ENCODE results near the gene ATP5F1E. TPM values are rescaled to one million over a fixed set of nuclear protein-coding genes. Genes with fewer than 3 reads are reported as not detected.

Gene ATP5F1E
- 132 TPM for total RNA-seq
- long read RNA-seq, transcript ATP5F1E-201 (3 exons, 3,665 nt) = major isoform, 359 of 365 reads
- long read RNA-seq, partial matches to known transcripts = 4 of 365 reads
- long read RNA-seq, other reads (novel, unspliced or antisense) = 1 of 365 reads

DNA sequence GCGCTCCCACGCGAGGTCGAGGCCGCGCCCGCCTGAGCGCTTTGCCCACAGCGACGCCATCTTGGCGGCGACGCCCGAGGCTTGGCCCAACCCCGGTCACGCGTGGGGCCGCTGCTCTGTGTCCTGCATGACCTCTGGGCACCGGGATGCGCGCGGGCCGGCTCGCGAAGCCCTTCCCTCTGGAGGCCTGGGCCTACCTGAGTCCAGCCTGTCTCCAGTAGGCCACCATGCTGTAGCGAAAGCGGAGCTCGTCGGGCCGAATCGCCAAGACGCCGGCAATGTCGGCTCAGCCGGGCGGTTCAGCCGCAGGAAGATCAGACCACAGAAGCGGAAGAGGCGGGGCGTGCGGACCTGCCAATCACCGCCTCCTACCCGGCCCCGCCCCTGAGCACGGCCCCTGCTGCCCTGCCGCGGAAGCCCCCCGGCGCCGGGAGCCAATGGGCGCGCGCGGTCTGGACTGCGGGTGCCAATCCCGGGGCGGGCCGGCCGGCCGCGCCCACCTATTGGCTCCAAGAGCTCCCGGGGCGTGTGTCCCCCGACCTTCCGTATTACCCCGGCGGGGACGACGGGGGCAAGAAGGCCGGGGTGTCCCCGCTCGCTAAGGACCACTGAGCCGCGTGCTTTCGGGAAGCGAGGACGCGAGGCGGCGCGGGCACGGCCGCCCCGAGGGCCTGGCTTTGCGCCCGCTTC, at the start of gene ATP5F1E:
TSS of gene ATP5F1E (minus strand) at position 313 of the 690 bp plus-strand sequence. CDS start at position 229, 84 bp downstream.
- peak; percentile 98 for DNase-seq (ENCODE audit: missing footprints)
- intact Hi-C loops (cut with DNase I) = loop anchor here (2.0 kb wide), 1 partner anchor 141 kb away; no protein-coding TSS in a partner anchor
- peak; percentile 100 for ATAC-seq

DNA sequence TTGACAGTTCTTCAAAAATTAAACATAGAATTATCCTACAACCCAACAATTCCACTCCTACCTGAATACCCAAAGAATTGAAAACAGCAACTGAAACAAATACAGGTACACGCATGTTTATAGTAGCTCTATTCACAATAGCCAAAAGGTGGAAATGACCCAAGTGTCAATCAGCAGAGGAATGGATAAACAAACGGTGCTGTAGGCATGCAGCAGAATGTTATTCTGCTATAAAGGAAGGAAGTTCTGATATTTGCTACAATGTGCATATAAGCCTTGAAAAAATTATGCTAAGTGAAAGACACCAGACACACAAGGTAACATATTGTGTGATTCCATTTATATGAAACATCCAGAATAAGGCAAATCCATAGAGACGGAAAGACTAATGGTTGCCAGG, 48.9 kb upstream of the ATP5F1E start:
- intact Hi-C loops (cut with DNase I) = loop anchor here (10.0 kb wide), 2 partner anchors 64 to 324 kb away; no protein-coding TSS in a partner anchor
- DNase-seq (ENCODE audit: missing footprints) = no peak
- no peak for ATAC-seq

DNA sequence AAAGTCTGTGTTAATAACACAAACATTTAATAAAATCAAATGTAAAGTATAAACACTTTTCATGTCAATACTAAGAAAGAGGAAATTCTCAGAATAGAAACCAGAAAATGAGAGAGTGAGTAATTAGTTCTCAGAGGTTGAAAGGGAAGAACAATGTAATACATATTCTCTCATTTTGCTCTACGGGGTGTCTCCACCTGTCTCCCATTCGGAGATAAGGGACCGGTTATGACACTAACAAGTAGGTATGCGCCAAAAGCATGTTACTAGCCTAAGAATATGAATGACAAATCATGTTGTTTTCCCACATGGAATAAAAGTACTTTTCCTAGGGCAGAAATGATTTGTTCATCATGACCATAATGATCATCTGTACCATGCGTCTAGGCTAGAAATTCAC, 46.1 kb upstream of the ATP5F1E start:
- ATAC-seq = no peak
- intact Hi-C loops (cut with DNase I) = loop anchor here (10.0 kb wide), 1 partner anchor 203 kb away; no protein-coding TSS in a partner anchor

DNA sequence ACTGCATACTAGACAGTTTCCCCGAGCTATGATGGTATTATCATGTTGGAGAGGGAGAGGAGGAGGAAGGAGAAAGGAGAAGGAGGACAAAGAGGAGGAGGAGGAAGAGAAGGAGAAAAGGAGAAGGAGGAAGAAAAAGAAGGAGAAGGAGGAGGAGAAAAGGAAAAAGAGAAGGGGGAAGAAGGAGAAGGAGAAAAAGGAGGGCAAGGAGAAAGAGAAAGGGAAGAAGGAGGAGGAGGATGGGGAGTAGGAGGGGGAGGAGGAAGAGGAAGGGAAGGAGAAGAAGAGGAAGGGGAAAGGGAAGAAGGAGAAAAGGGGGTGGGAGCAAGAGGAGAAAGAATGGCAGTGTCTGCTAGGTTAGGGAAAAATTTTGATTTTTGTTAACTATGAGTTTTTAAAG, 45.6 kb upstream of the ATP5F1E start:
- intact Hi-C loops (cut with DNase I) = loop anchor here (10.0 kb wide), 1 partner anchor 203 kb away; no protein-coding TSS in a partner anchor
- DNase-seq (ENCODE audit: missing footprints) = no peak
- no peak for ATAC-seq

More for the DNA sequence above, 46.1 kb upstream of the ATP5F1E start:
- DNase-seq (ENCODE audit: missing footprints) = no peak

DNA sequence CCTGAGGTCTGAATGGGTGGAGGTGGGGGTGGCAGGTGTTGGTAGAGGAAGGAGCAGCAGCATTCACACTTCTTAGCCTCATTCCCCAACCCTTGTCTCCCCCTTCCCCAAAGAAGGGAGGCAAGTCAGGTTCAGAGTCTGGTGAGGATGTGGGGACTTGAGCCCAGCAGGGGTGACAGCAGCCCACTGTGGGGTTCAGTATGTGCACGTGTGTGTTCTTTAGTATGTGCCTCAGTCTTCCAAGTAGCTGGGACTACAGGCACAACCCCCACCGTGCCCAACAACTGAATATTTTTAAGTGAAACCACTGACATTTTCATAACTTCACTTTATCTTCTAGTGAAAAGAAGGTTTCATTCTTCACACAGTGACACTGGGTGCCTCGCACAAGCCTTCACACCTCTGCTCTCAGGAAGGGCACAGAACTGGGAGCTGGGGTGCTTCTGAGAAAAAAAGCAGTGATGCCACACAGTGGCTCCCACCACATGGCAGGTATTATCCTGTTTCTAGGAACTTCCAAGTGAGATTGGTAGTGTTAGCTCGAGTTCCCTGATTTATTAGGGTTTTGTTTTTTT, 43.9 kb upstream of the ATP5F1E start:
- no peak for ATAC-seq
- DNase-seq (ENCODE audit: missing footprints) = no peak
- intact Hi-C loops (cut with DNase I) = loop anchor here (10.0 kb wide), 1 partner anchor 201 kb away; no protein-coding TSS in a partner anchor

DNA sequence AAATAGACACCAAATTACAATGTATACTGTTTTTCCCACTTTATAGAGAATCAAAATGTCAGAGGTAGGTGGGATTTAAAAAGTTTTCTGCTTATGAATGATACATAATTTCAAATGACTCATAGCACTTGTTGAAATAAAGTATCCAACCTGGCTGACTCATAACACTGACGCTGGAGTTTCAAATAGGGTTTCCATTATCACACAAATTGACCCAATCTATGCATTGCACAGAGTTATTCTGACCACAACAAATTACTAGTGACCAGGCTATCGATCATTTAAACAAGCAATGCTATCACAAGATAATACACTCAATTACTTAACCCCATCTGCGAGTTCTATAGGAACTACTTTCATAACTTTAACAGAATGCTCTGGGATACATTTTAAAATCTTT, 42.3 kb upstream of the ATP5F1E start:
- ATAC-seq (no peak), DNase-seq (ENCODE audit: missing footprints) (no peak)
- intact Hi-C loops (cut with DNase I) = loop anchor here (10.0 kb wide), 1 partner anchor 200 kb away; no protein-coding TSS in a partner anchor

DNA sequence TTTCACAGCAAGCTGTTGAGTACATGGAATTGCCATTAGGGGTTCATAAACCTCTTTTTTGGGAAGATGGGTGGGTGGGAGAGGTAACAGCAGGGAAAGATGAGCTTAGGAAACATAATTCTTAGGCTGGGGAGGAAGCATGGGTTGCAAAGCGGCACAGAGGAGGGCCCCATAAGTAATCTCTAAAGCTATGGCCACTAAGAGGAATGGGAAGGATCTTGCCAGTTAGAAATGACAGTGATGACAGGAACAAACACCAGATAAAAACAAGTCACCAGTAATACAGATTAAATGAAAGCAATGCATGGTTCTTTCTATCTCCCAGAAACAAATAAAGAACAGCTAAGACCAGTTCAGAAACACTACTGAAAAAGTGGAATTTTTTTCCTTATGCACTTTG, 41.4 kb upstream of the ATP5F1E start:
- intact Hi-C loops (cut with DNase I) = loop anchor here (10.0 kb wide), 1 partner anchor 199 kb away; no protein-coding TSS in a partner anchor
- no peak for ATAC-seq
- no peak for DNase-seq (ENCODE audit: missing footprints)

DNA sequence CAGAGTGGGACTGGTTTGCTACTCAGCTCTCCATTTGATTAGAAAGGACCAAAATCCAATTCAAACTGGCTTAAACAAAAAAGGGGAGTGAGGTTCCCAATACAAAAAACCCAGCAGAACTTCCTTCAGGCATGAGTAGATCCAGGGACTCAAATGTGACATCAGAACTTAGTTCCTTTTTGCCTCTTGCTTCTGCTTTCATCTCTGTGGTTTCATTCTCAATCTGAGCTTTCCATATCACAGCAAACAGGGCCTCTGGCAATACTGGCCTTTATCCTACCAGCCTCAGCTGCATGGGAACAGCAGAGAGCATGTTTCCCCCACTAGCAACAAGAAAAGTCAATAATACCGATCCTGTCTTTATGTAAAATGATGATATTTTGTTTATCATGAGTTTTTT, 39.1 kb upstream of the ATP5F1E start:
- ATAC-seq (no peak), DNase-seq (ENCODE audit: missing footprints) (no peak)
- intact Hi-C loops (cut with DNase I) = loop anchor here (10.0 kb wide), 1 partner anchor 196 kb away; no protein-coding TSS in a partner anchor

DNA sequence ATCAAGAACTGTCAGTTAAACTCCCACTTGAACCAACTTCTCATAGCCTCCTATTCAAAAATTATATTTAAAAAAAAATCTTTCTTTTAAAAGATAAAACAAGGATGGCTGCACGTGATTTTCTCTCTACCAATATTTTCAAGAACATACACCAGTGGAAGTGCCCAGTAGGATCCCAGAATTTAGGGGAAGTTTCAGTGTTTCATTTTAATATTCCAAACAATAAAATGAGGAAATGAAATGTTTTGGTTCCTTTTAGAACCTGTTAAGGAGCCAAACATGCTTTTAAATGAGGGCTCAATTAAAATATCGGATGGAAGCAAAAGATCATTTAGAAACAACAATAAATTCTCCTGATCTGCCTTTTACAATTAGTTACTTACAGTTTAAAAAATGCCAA, 36.9 kb upstream of the ATP5F1E start:
- ATAC-seq (no peak), DNase-seq (ENCODE audit: missing footprints) (no peak)
- intact Hi-C loops (cut with DNase I) = no loop called here

DNA sequence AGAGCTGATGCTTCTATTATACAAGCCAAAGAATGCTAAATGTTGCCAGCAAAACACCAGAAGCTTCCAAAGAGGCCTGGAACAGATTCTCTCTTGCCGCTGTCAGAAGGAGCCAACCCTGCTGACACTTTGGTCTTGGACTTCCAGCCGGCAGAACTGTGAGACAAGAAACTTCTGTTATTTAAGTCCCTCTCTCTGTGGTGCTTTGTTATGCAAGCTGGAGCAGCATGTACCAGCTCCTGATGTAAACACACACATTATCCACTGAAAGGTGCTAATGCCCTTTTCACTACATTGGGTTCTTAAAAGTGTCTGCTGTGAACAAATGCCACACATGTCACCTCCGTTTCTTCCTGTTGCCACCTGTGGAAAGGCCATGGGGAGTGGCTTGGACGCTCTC, 36.4 kb upstream of the ATP5F1E start:
- DNase-seq (ENCODE audit: missing footprints) = no peak
- no peak for ATAC-seq
- intact Hi-C loops (cut with DNase I) = no loop called here

DNA sequence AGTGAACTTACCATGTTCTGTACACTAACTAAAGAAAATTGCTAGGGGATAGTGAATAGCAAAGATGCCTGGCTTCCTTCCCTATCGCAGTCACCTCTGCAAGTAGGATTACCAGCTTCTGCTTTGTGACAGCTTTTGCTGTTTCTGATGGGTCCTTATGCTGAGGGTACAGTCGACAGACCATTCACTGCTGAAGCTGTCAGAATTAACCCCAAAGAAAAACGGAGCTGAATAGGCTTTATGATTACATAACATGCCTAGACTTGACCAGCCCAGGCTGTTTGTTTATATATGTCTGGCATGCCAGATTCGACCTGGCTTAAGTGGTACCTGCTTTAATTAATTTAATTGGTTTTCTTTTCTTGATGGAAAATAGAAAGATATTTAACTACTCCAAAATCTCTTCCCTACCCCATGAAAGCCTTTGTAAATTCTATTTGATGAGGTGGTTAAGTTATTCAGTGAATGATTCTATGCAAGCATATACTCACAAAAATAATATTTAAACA, 32.1 kb upstream of the ATP5F1E start:
- intact Hi-C loops (cut with DNase I) = no loop called here
- DNase-seq (ENCODE audit: missing footprints) (no peak), ATAC-seq (no peak)

DNA sequence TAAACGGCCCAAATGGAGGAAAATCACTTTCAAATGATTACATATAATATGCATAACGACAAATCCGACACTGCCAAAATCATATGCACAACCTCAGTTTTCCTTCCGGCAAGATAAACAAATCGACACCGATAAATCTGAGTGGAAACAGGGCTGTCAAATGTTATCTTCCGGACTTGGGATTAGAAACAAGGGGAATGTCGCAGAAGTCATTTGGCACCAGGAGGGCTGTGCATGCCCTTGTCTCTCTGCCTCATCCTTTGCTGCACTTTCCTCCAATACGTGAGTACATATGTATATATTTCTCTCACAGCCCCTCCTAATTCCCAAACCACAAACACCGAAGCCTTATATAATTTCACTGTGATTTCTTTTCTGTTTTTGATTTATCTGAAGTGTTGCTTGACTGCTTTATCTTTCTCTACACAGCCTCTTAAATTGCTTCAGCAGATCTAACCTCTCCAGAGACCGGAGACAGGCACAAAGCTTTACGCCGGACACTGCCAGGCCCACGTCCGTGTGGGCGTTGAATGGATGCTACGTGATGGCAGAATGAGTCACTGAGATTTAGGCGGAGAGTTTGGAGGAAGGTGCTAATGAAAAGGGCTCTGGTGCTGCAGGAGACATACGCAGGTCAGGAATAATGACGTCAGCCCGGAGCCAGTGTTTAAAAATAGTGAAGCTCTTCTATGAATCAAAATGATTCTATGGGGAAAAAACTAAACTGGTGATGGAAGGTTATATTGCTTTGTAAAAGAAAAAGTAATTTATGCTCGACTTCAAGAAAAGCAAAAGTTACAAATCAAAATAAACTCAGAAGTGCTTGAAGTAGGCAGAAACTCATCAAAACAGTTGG, 31.5 kb upstream of the ATP5F1E start:
- ATAC-seq (peak; percentile 78), DNase-seq (ENCODE audit: missing footprints) (no peak)
- intact Hi-C loops (cut with DNase I) = no loop called here

DNA sequence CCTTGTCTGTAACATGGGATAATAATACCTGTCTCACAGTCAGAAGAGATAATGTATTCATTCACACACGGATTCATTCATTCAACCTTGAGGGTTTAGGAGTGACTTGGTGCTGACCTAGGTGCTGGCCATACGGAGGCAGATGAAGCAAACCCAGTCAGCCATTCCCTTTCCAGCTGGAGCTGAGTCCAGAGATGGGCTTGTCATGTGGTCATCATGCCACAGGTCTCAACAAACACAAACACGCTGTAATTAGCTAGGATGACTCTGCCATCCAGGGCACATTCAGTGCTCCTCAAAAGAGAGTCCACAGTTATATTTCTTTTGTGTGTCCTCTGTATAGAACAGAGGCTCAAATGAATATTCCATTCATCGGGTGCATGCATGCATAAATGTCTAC, 29.9 kb upstream of the ATP5F1E start:
- no peak for ATAC-seq
- DNase-seq (ENCODE audit: missing footprints) = no peak
- intact Hi-C loops (cut with DNase I) = no loop called here

DNA sequence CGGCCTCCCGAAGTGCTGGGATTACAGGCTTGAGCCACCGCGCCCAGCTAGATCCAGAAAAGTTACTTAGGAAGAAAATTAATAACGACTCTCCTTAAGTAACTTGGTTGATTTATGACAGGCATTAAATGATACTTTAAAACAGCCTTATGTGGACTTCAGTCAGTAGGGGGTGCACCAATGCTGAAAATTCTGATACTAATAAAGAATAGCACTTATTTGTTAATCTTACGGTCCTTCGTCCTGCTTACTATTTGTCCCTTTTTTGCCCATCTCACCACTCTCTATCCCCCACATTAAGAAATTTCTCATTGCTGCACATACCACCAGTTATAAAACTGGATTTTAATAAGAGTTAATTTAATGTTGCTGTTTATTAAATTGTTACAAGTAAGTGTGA, 23.2 kb upstream of the ATP5F1E start:
- intact Hi-C loops (cut with DNase I) = no loop called here
- ATAC-seq (no peak), DNase-seq (ENCODE audit: missing footprints) (no peak)

DNA sequence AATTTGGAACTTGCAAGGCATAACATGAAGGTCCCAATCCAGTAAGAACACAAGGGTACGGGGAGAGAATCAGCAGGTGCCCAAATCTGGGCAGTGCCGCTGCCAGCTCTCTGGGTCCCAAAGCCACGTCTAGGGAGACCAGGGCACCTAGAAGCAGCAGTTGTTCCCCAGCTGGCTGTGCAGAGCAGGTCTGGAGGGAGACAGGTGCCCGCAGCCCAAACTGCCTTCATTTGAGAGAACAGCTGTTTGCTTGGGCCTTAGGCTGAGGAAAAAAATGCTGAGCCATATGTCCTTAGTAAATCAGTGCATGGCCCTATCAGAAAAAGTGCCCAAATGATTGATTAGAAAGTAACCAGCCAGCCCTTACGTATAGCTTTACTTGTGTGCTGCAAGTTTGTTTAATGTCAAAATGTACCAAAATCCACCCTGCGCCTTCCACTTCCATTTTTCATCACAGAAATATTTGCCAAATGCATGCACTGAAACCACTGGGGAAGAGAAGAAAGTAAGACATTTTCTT, 19.6 kb upstream of the ATP5F1E start:
- intact Hi-C loops (cut with DNase I) = no loop called here
- DNase-seq (ENCODE audit: missing footprints) (peak; percentile 44), ATAC-seq (no peak)

DNA sequence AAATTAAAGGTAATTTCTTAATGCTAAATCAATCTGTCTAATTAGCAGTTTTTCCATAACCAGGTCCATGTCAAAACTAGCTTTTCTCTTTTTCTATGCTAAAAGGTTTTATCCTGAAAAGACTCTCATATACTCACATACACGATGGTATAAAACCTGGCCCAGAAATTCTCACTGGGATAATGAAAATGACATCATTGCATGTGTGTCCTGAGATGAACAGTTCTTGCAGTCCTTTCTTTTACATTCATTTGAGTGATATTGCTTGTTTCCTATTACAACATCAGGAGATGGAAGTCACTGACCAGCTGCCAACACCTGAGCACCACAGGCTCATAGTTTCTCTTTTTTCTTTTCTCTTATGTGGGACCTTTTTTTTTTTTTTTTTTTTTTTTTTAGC, 18.3 kb upstream of the ATP5F1E start:
- ATAC-seq (no peak), DNase-seq (ENCODE audit: missing footprints) (no peak)
- intact Hi-C loops (cut with DNase I) = no loop called here

DNA sequence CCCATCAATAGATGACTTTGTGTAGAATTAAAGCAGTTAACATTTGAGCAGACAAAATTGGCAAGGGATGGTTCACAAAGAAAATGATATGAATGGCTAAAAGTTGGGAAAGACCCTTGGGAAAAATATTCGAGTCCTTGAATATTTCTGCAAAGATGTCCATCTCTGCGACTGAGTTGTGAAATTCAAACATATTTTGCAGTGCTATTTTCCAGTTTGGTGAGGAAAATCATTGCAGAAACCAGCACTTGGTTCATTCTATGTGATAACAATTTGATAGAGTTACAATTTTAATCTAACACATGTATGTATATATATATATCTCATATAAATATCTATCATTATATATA, 16.5 kb upstream of the ATP5F1E start:
- no peak for ATAC-seq
- intact Hi-C loops (cut with DNase I) = no loop called here
- no peak for DNase-seq (ENCODE audit: missing footprints)

DNA sequence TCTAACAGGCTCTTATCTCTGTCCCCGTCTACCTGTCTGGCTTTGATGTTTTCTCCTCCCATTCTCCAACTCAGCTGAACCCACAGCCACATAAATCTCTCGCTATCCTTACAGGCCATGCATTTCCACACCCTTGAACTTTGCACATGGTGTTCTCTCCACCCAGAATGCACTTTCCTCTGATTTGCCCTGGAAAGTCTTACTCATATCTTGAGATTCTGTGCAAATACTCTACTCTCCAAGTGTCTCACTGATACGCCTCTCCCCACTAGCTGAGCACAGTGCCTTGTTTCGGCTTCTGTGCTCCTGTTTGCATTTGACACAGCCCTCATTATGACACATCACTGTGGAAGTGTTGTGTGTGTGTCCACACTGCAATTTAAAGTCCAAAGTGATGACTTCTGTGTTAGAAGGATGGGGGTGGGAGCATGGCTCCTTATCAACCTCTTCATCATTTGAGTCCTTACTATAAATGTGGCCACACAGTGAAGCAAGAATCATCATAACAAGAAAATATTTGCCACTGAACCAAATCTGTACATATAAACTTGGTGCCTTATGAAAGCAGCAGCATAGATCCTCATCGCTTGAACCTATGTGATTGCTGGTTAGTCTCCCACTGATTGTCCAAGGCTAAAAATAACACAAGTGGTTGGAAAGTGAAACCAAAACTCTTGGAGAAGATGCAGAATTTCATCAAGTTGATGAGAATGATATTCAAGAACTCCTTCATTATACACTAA, 16.0 kb upstream of the ATP5F1E start:
- DNase-seq (ENCODE audit: missing footprints) = no peak
- no peak for ATAC-seq
- intact Hi-C loops (cut with DNase I) = no loop called here

Measured in Right ventricle myocardium inferior (tissue), 1 donor.